ENCODE results near the gene NRIP2. TPM values are rescaled to one million over a fixed set of nuclear protein-coding genes. Genes with fewer than 3 reads are reported as not detected.

The NRIP2 gene
- total RNA-seq, 2 experiments from 2014 or later: not detected

DNA sequence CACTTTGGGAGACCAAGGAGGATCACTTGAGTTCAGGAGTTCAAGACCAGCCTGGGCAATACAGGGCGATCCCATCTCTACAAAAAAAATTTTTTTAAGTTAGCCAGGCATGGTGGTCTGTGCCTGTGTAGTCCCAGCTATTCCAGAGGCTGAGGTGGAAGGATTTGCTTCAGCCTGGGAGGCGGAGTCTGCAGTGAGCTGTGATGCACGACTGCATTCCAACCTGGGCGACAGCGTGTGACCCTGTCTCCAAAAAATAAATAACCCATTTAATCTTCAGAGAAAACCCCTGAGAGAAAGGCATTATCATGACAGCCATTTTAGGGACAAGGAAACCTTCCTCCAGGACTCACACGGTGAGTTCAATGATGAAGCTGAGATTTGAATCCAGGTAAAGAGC is 43.7 kb downstream of the NRIP2 start:
- no peak for ATAC-seq (ENCODE audit: poor library complexity)
- Histone ChIP-seq H3K4me3 (ENCODE audit: low read length) (no peak overlapping the region), H3K36me3 (ENCODE audit: insufficient read depth, low read length) (no peaks in the 10 kb centered on the region), H3K9me3 (ENCODE audit: control insufficient read depth in 1 of 2, insufficient read depth in 1 of 2, low read length in 2 of 2) (no peaks in the 10 kb centered on the region), H3K4me1 (ENCODE audit: insufficient read depth, low read length) (peaks cover 12% of the 10 kb centered on the region), H3K27me3 (ENCODE audit: control insufficient read depth in 1 of 2, insufficient read depth in 2 of 2, low read length in 2 of 2) (no peaks in the 10 kb centered on the region), H3K27ac (ENCODE audit: low read depth in 1 of 2, low read length in 2 of 2) (no peak overlapping the region)
- Mint-ChIP-seq H3K4me3 (no peak overlapping the region), H3K36me3 (ENCODE audit: low read depth) (peaks cover 1% of the 10 kb centered on the region), H3K27ac (no peak overlapping the region), H3K9me3 (no peaks in the 10 kb centered on the region), H3K4me1 (ENCODE audit: low read depth) (peaks cover 12% of the 10 kb centered on the region), H3K27me3 (no peaks in the 10 kb centered on the region)
- POLR2A ChIA-PET: interaction anchor here (1.0 kb wide), 1 partner anchor 99 kb away, joined by 3 read pairs; no protein-coding TSS in a partner anchor
- CTCF ChIA-PET: no interaction called here
- intact Hi-C loops (cut with DNase I, micrococcal nuclease): loop anchor here in 1 of 2 experiments (5.0 to 10.0 kb wide), 4 partner anchors 86 to 994 kb away; partner anchors contain the start of genes DCP1B, FOXM1, RHNO1 and TSPAN9
- DNase-seq: no peak
- TF ChIP-seq, protein P1, sequence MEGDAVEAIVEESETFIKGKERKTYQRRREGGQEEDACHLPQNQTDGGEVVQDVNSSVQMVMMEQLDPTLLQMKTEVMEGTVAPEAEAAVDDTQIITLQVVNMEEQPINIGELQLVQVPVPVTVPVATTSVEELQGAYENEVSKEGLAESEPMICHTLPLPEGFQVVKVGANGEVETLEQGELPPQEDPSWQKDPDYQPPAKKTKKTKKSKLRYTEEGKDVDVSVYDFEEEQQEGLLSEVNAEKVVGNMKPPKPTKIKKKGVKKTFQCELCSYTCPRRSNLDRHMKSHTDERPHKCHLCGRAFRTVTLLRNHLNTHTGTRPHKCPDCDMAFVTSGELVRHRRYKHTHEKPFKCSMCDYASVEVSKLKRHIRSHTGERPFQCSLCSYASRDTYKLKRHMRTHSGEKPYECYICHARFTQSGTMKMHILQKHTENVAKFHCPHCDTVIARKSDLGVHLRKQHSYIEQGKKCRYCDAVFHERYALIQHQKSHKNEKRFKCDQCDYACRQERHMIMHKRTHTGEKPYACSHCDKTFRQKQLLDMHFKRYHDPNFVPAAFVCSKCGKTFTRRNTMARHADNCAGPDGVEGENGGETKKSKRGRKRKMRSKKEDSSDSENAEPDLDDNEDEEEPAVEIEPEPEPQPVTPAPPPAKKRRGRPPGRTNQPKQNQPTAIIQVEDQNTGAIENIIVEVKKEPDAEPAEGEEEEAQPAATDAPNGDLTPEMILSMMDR (IDR thresholded peaks at IDR 0.05): no peak

DNA sequence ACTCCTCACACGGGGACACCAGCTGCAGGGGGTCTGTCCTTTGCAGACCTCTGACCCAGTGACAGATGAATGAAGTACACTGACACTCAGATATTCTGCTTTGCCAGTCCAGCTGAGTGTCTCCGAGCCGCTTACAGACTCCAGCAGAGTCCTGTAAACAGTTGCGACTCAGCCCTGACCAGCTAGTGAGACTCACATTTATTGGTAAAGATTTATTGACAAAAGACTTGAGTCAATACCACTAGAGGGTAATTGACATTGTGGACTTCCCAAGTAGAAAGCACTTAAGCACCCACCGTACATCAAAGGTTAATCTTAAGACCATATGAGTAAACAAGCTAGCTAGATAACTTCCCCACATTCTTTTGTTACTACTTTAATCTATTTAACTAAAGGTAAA is 49.8 kb downstream of the NRIP2 start:
- intact Hi-C loops (cut with DNase I, micrococcal nuclease): loop anchor here in 1 of 2 experiments (10.0 kb wide), 1 partner anchor 750 kb away; no protein-coding TSS in a partner anchor

DNA sequence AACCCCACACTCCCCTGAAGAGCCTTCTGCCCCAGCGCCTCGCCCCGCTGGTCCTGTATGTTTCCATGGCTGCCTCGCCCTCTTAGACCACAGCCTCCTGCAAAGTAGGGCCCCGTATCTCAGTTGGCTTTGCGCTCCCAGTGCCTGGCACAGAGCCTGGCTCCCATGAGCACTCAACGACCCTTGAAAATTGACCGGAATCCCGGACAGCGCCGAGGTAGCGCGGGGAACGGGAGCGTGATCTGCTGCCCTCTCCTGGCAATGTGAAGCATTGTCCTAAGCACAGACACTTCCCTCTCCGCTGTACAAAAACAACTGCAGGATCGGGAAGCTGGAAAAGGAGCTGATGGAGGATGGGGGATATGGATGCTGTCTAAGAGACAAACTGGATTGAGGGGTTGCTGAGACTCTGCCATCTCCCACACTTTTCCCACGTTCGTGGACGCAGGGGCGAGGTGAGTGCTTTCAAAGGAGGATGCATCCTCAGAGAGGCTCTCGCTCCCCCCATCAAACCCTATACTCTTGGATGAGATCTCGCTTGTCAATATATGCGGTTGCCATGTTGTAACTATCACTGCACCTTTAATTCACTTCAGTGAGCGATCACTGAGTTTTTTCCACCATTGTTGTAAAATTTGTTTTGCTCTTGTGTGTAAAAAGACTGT is 50.8 kb downstream of the NRIP2 start:
- H3K27me3 Mint-ChIP-seq: peaks cover 19% of the 10 kb centered on the region

More for the DNA sequence above, 49.8 kb downstream of the NRIP2 start:
- no peaks in the 10 kb centered on the region for H3K36me3 ChIP-seq (ENCODE audit: insufficient read depth, low read length)
- Mint-ChIP-seq H3K4me1 (ENCODE audit: low read depth) (peaks cover 9% of the 10 kb centered on the region), H3K9me3 (no peaks in the 10 kb centered on the region), H3K27me3 (peaks cover 19% of the 10 kb centered on the region), H3K27ac (no peak overlapping the region), H3K36me3 (ENCODE audit: low read depth) (no peaks in the 10 kb centered on the region), H3K4me3 (no peak overlapping the region)
- CTCF ChIA-PET: interaction anchor here (2.1 to 3.8 kb wide), 2 partner anchors 10 to 102 kb away, joined by 15 to 27 read pairs; partner anchors contain the start of gene FKBP4
- ATAC-seq (ENCODE audit: poor library complexity) (no peak), DNase-seq (no peak)
- H3K27me3 ChIP-seq (ENCODE audit: control insufficient read depth in 1 of 2, insufficient read depth in 2 of 2, low read length in 2 of 2): no peaks in the 10 kb centered on the region
- H3K4me1 ChIP-seq (ENCODE audit: insufficient read depth, low read length): peaks cover 10% of the 10 kb centered on the region
- POLR2A ChIA-PET: interaction anchor here (1.1 kb wide), 1 partner anchor 94 kb away, joined by 3 read pairs; no protein-coding TSS in a partner anchor
- no peaks in the 10 kb centered on the region for H3K9me3 ChIP-seq (ENCODE audit: control insufficient read depth in 1 of 2, insufficient read depth in 1 of 2, low read length in 2 of 2)
- TF ChIP-seq, protein P1 (IDR thresholded peaks at IDR 0.05): no peak
- no peak overlapping the region for H3K27ac ChIP-seq (ENCODE audit: low read depth in 1 of 2, low read length in 2 of 2)
- H3K4me3 ChIP-seq (ENCODE audit: low read length): no peak overlapping the region

More for the DNA sequence above, 50.8 kb downstream of the NRIP2 start:
- ATAC-seq (ENCODE audit: poor library complexity) (peak; percentile 91), DNase-seq (peak in 13 of 14 experiments; percentile 12 to 72 (median 34))
- no peaks in the 10 kb centered on the region for H3K27me3 ChIP-seq (ENCODE audit: control insufficient read depth in 1 of 2, insufficient read depth in 2 of 2, low read length in 2 of 2)
- ChIA-PET CTCF (interaction anchor here (0.8 to 3.8 kb wide), 6 partner anchors 10 to 101 kb away, joined by 3 to 27 read pairs (median 4); partner anchors contain the start of gene FKBP4), POLR2A (interaction anchor here (1.1 to 1.3 kb wide), 2 partner anchors 11 to 101 kb away, joined by 4 to 5 read pairs; partner anchors contain the start of gene FKBP4)
- TF ChIP-seq, protein P1 (IDR thresholded peaks at IDR 0.05): peak; percentile 90
- H3K4me1 Mint-ChIP-seq (ENCODE audit: low read depth): peaks cover 9% of the 10 kb centered on the region
- H3K9me3 ChIP-seq (ENCODE audit: control insufficient read depth in 1 of 2, insufficient read depth in 1 of 2, low read length in 2 of 2): no peaks in the 10 kb centered on the region
- intact Hi-C loops (cut with DNase I, micrococcal nuclease): loop anchor here (1.0 to 10.0 kb wide), 2 partner anchors 101 to 749 kb away; no protein-coding TSS in a partner anchor
- no peaks in the 10 kb centered on the region for H3K36me3 Mint-ChIP-seq (ENCODE audit: low read depth)
- no peaks in the 10 kb centered on the region for H3K36me3 ChIP-seq (ENCODE audit: insufficient read depth, low read length)
- H3K4me3 ChIP-seq (ENCODE audit: low read length): peak overlapping the region; percentile 29
- H3K4me3 Mint-ChIP-seq: peak overlapping the region; percentile 80
- H3K9me3 Mint-ChIP-seq: no peaks in the 10 kb centered on the region
- H3K27ac Mint-ChIP-seq: no peak overlapping the region
- peaks cover 10% of the 10 kb centered on the region for H3K4me1 ChIP-seq (ENCODE audit: insufficient read depth, low read length)
- H3K27ac ChIP-seq (ENCODE audit: low read depth in 1 of 2, low read length in 2 of 2): no peak overlapping the region
